Neural cell (in vitro differentiated cells): ENCODE results near the gene PDGFA. TPM values are rescaled to one million over a fixed set of nuclear protein-coding genes. Genes with fewer than 3 reads are reported as not detected.

Experiments
- H2AFZ ChIP-seq: fragments of 200-600, 300-800 bp; sonication (generic), shearing (Covaris generic); 2 replicates; pipeline ENCODE4 v1.6.0; 2014; ENCODE audit warnings: low read depth, mild to moderate bottlenecking, antibody characterized with exemption, low read length, moderate library complexity
- H3F3A ChIP-seq: fragments of 200-600 bp; shearing (Covaris generic); 2 replicates; pipeline ENCODE4 v1.6.1; 2016; ENCODE audit warnings: mild to moderate bottlenecking, moderate library complexity, mixed read lengths, antibody characterized with exemption, low read length; ENCODE audit not compliant: insufficient read depth, poor library complexity, severe bottlenecking
- H3K27ac ChIP-seq: fragments of 200-600, 300-800 bp; sonication (generic), shearing (Covaris generic); 2 replicates; pipeline ENCODE4 v1.5.1; 2014; ENCODE audit warnings: mild to moderate bottlenecking, low read length, moderate library complexity
- H3K27me3 ChIP-seq: fragments of 300-800, 200-600 bp; sonication (generic), shearing (Covaris generic); 2 replicates; pipeline ENCODE4 v1.6.0; 2014; ENCODE audit warnings: mild to moderate bottlenecking, low read depth, low read length, moderate library complexity; ENCODE audit not compliant: insufficient read depth
- H3K36me3 ChIP-seq: fragments of 300-800, 200-600 bp; sonication (generic), shearing (Covaris generic); 2 replicates; pipeline ENCODE4 v1.5.1; 2014; ENCODE audit warnings: mild to moderate bottlenecking, antibody characterized with exemption, low read length, moderate library complexity; ENCODE audit not compliant: insufficient read depth
- H3K4me2 ChIP-seq: fragments of 300-800, 200-600 bp; sonication (generic), shearing (Covaris generic); 2 replicates; pipeline ENCODE4 v1.6.0; 2014; ENCODE audit warnings: mild to moderate bottlenecking, low read length
- H3K4me3 ChIP-seq: fragments of 300-800, 200-600 bp; sonication (generic), shearing (Covaris generic); 2 replicates; pipeline ENCODE4 v1.5.1; 2014; ENCODE audit warnings: mild to moderate bottlenecking, low read length, moderate library complexity
- H3K79me2 ChIP-seq: fragments of 200-600 bp; shearing (Covaris generic); replicated peaks from 2 replicates; pipeline ENCODE4 v1.6.0; 2014; ENCODE audit warnings: mild to moderate bottlenecking, low read length, moderate library complexity; ENCODE audit not compliant: insufficient read depth
- H3K9ac ChIP-seq: fragments of 300-800, 200-600 bp; sonication (generic), shearing (Covaris generic); 2 replicates; pipeline ENCODE4 v1.6.1; 2016; ENCODE audit warnings: mild to moderate bottlenecking, low read length, mixed read lengths
- H3K9me2 ChIP-seq: fragments of 200-600 bp; shearing (Covaris generic); 2 replicates; pipeline ENCODE4 v1.6.1; 2016; ENCODE audit warnings: mild to moderate bottlenecking, low read length, mixed read lengths; ENCODE audit not compliant: insufficient read depth
- H3K9me3 ChIP-seq: fragments of 200-600, 300-800 bp; sonication (generic), shearing (Covaris generic); 2 replicates; pipeline ENCODE4 v1.6.1; 2016; ENCODE audit warnings: mild to moderate bottlenecking, mixed run types, low read length, moderate library complexity, mixed read lengths
- H4K20me1 ChIP-seq: fragments of 200-600 bp; shearing (Covaris generic); 2 replicates; pipeline ENCODE4 v1.6.1; 2016; ENCODE audit warnings: mild to moderate bottlenecking, mixed run types; ENCODE audit not compliant: insufficient read depth
- EP300 ChIP-seq: fragments of 450-650 bp; conservative IDR thresholded peaks from 2 replicates; pipeline ENCODE4 v1.6.1; 2014; ENCODE audit warnings: antibody characterized with exemption, mild to moderate bottlenecking, moderate library complexity; ENCODE audit not compliant: poor library complexity, severe bottlenecking
- EZH2 ChIP-seq: fragments of 200-600, 300-800 bp; shearing (Covaris generic), sonication (generic); IDR thresholded peaks from 2 replicates; pipeline ENCODE4 v1.6.1; 2014; ENCODE audit warnings: antibody characterized with exemption, low read length, borderline replicate concordance, mild to moderate bottlenecking; ENCODE audit not compliant: insufficient read depth, poor library complexity, severe bottlenecking
- MXI1 ChIP-seq: fragments of 450-650 bp; conservative IDR thresholded peaks from 2 replicates; pipeline ENCODE4 v1.6.1; 2014; ENCODE audit warnings: antibody characterized with exemption, mild to moderate bottlenecking; ENCODE audit not compliant: poor library complexity, severe bottlenecking
- POLR2AphosphoS5 ChIP-seq: IDR thresholded peaks from 2 replicates; pipeline ENCODE4 v1.6.1; 2012
- RAD21 ChIP-seq: fragments of 450-650 bp; conservative IDR thresholded peaks from 2 replicates; pipeline ENCODE4 v1.6.1; 2014; ENCODE audit warnings: antibody characterized with exemption, mild to moderate bottlenecking, moderate library complexity
- SMC3 ChIP-seq: fragments of 450-650 bp; conservative IDR thresholded peaks from 2 replicates; pipeline ENCODE4 v1.6.1; 2014; ENCODE audit warnings: antibody characterized with exemption, mild to moderate bottlenecking, moderate library complexity; ENCODE audit not compliant: poor library complexity
- TAF1 ChIP-seq: IDR thresholded peaks from 2 replicates; pipeline ENCODE4 v1.6.1; 2012; ENCODE audit warnings: low read depth
- polyA plus RNA-seq: library from polyadenylated mRNA; depleted of rRNA; stranded (reverse); fragments of >200 nt; gene quantifications from 2 replicates; pipeline ENCODE4 v1.2.3, GENCODE V29; 2014
- TF ChIP-seq, protein P1 (sequence below): IDR thresholded peaks from 2 replicates; pipeline ENCODE4 v1.6.1; 2012; ENCODE audit warnings: borderline replicate concordance
- TF ChIP-seq, protein P2 (sequence below): fragments of 450-650 bp; IDR thresholded peaks from 2 replicates; pipeline ENCODE4 v1.5.1; 2014; ENCODE audit warnings: antibody characterized with exemption, mild to moderate bottlenecking, moderate library complexity; ENCODE audit not compliant: poor library complexity, severe bottlenecking

The PDGFA gene
- polyA plus RNA-seq, 1 donor from 2014 or later = 4.1 TPM

DNA sequence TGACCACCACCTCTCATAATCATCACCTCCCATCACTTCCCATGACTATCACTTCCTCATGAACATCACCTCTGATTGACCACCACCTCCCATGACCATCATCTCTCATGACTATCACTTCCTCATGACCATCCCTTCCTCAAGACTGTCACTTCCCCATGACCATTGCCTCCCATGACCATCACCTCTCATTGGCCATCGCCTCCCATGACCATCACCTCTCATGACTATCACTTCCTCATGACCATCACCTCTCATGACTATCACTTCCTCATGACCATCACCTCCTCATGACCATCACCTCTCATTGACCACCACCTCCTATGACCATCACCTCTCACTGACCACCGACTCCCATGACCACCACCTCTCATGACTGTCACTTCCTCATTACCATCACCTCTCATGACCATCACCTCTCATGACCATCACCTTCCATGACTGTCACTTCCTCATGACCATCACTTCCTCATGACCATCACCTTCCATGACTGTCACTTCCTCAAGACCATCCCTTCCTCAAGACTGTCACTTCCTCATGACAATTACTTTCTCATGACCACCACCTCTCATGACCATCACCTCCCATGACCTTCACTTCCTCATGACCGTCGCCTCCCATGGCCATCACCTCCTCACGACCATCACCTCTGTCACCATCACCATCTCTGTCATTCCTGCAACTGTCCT lies 51.6 kb downstream of the PDGFA start:
- H2AFZ ChIP-seq = no peak overlapping the region
- no peaks in the 10 kb centered on the region for H3K27me3 ChIP-seq
- no peak overlapping the region for H3K4me3 ChIP-seq
- TF ChIP-seq SMC3 = no peak
- TF ChIP-seq, protein P1, sequence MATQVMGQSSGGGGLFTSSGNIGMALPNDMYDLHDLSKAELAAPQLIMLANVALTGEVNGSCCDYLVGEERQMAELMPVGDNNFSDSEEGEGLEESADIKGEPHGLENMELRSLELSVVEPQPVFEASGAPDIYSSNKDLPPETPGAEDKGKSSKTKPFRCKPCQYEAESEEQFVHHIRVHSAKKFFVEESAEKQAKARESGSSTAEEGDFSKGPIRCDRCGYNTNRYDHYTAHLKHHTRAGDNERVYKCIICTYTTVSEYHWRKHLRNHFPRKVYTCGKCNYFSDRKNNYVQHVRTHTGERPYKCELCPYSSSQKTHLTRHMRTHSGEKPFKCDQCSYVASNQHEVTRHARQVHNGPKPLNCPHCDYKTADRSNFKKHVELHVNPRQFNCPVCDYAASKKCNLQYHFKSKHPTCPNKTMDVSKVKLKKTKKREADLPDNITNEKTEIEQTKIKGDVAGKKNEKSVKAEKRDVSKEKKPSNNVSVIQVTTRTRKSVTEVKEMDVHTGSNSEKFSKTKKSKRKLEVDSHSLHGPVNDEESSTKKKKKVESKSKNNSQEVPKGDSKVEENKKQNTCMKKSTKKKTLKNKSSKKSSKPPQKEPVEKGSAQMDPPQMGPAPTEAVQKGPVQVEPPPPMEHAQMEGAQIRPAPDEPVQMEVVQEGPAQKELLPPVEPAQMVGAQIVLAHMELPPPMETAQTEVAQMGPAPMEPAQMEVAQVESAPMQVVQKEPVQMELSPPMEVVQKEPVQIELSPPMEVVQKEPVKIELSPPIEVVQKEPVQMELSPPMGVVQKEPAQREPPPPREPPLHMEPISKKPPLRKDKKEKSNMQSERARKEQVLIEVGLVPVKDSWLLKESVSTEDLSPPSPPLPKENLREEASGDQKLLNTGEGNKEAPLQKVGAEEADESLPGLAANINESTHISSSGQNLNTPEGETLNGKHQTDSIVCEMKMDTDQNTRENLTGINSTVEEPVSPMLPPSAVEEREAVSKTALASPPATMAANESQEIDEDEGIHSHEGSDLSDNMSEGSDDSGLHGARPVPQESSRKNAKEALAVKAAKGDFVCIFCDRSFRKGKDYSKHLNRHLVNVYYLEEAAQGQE = no peak
- TF ChIP-seq, protein P2, sequence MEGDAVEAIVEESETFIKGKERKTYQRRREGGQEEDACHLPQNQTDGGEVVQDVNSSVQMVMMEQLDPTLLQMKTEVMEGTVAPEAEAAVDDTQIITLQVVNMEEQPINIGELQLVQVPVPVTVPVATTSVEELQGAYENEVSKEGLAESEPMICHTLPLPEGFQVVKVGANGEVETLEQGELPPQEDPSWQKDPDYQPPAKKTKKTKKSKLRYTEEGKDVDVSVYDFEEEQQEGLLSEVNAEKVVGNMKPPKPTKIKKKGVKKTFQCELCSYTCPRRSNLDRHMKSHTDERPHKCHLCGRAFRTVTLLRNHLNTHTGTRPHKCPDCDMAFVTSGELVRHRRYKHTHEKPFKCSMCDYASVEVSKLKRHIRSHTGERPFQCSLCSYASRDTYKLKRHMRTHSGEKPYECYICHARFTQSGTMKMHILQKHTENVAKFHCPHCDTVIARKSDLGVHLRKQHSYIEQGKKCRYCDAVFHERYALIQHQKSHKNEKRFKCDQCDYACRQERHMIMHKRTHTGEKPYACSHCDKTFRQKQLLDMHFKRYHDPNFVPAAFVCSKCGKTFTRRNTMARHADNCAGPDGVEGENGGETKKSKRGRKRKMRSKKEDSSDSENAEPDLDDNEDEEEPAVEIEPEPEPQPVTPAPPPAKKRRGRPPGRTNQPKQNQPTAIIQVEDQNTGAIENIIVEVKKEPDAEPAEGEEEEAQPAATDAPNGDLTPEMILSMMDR = no peak
- TF ChIP-seq MXI1 = no peak
- TF ChIP-seq EP300 = no peak
- H3F3A ChIP-seq = no peaks in the 10 kb centered on the region
- no peak overlapping the region for H3K9ac ChIP-seq
- no peaks in the 10 kb centered on the region for H4K20me1 ChIP-seq
- H3K9me3 ChIP-seq = no peaks in the 10 kb centered on the region
- no peak overlapping the region for H3K27ac ChIP-seq
- no peak overlapping the region for H3K4me2 ChIP-seq
- H3K79me2 ChIP-seq = no peaks in the 10 kb centered on the region
- no peaks in the 10 kb centered on the region for H3K36me3 ChIP-seq
- no peaks in the 10 kb centered on the region for H3K9me2 ChIP-seq

DNA sequence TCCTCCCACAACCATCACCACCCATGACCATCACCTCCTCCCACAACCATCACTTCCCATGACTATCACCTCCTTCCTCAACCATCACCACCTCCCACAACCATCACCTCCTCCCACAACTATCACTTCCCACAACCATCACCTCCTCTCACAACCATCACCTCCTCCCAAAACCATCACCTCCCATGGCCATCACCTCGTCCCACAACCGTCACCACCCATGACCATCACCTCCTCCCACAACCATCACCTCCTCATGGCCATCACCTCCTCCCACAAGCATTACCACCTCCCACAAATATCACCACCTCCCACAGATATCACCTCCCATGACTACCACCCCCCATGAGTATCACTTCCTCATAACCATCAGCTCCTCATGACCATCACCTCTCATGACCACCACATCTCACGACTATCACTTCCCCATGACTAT lies 52.2 kb downstream of the PDGFA start:
- H3K9ac ChIP-seq = no peak overlapping the region

More for the DNA sequence above, 52.2 kb downstream of the PDGFA start:
- H3K27me3 ChIP-seq = no peaks in the 10 kb centered on the region
- H2AFZ ChIP-seq = no peak overlapping the region
- no peak for TF ChIP-seq RAD21
- TF ChIP-seq MXI1 = no peak
- TF ChIP-seq, protein P1 = no peak
- no peak for TF ChIP-seq POLR2AphosphoS5
- TF ChIP-seq TAF1 = no peak
- TF ChIP-seq SMC3 = no peak
- no peak for TF ChIP-seq EP300
- TF ChIP-seq EZH2 = no peak
- TF ChIP-seq, protein P2 = no peak
- no peaks in the 10 kb centered on the region for H3K79me2 ChIP-seq
- no peak overlapping the region for H3K4me3 ChIP-seq
- H4K20me1 ChIP-seq = no peaks in the 10 kb centered on the region
- H3K36me3 ChIP-seq = no peaks in the 10 kb centered on the region
- H3K4me2 ChIP-seq = no peak overlapping the region
- no peaks in the 10 kb centered on the region for H3K9me2 ChIP-seq
- H3K9me3 ChIP-seq = no peaks in the 10 kb centered on the region
- no peak overlapping the region for H3K27ac ChIP-seq
- H3F3A ChIP-seq = no peaks in the 10 kb centered on the region
